GM12878 (cell line): ENCODE results near the gene MTA3. TPM values are rescaled to one million over a fixed set of nuclear protein-coding genes. Genes with fewer than 3 reads are reported as not detected.

Experiments used
- ATAC-seq: fragments of 200-7000 bp; cut with Tn5 transposase; 3 replicates; pipeline ENCODE4 v1.9.1; 2020; ENCODE audit warnings: mild to moderate bottlenecking, moderate library complexity
- BruUV-seq: library from RNA; stranded (reverse); fragments of 400-500 nt; replicated peaks from 2 replicates; lab custom pipeline; 2021; lab: Mats Ljungman, UMichigan
- CTCF ChIA-PET: fragments of 300-600 bp; sonication (Branson Sonifier 250); formaldehyde crosslinking; extraction: SDS; loops from one replicate; lab custom pipeline; 2021; ENCODE audit warnings: inconsistent platforms; lab: Yijun Ruan, JAX
- POLR2A ChIA-PET: fragments of 350-600 bp; formaldehyde crosslinking; extraction: SDS; loops from one replicate; lab custom pipeline; 2021; ENCODE audit warnings: inconsistent platforms; lab: Charles Lee
- RAD21 ChIA-PET: fragments of 300-600 bp; sonication (Branson Sonifier 250); formaldehyde crosslinking; loops from one replicate; lab custom pipeline; 2023; ENCODE audit warnings: antibody characterized with exemption; ENCODE audit not compliant: unreplicated experiment; lab: Charles Lee
- SMC1A ChIA-PET: fragments of 300-600 bp; sonication (Branson Sonifier 250); formaldehyde crosslinking; loops from one replicate; lab custom pipeline; 2023; ENCODE audit not compliant: unreplicated experiment, uncharacterized antibody; lab: Charles Lee
- DNase-seq: peaks from one replicate; pipeline ENCODE4 v3.0.0-alpha.2; 2011; ENCODE audit warnings: low read depth, low spot score
- FAIRE-seq: peaks from 3 replicates; lab custom pipeline; 2011; peaks lifted over from hg19 to GRCh38; lab: Jason Lieb, UNC
- H2AFZ ChIP-seq: 2 replicates; pipeline ENCODE4 v1.6.0; 2011; ENCODE audit warnings: low read depth, low read length, control low read depth; ENCODE audit not compliant: control insufficient read depth
- H3K27ac ChIP-seq: 2 replicates; pipeline ENCODE4 v1.5.1; 2011; ENCODE audit warnings: control low read depth; ENCODE audit not compliant: control insufficient read depth, insufficient read depth
- H3K27me3 ChIP-seq, 2 experiments: replicated peaks in 1 of 2; 2 replicates each; pipeline versions ENCODE4 v1.6.0 to v1.6.1; 2011; ENCODE audit warnings: low read length in 1 of 2; ENCODE audit not compliant: control insufficient read depth in 2 of 2, insufficient read depth in 2 of 2
- H3K36me3 ChIP-seq, 2 experiments: 2 replicates each; pipeline ENCODE4 v1.5.1; 2011; ENCODE audit warnings: low read length in 1 of 2; ENCODE audit not compliant: control insufficient read depth in 2 of 2, insufficient read depth in 2 of 2
- H3K4me1 ChIP-seq: 2 replicates; pipeline ENCODE4 v1.6.1; 2011; ENCODE audit warnings: mild to moderate bottlenecking, low read length, moderate library complexity, mixed read lengths; ENCODE audit not compliant: control insufficient read depth, insufficient read depth
- H3K4me2 ChIP-seq: 2 replicates; pipeline ENCODE4 v1.6.0; 2011; ENCODE audit warnings: control low read depth; ENCODE audit not compliant: control insufficient read depth, insufficient read depth
- H3K4me3 ChIP-seq: fragments of 200-600 bp; sonication (generic); 2 replicates; pipeline ENCODE4 v1.5.1; 2016
- H3K79me2 ChIP-seq: 2 replicates; pipeline ENCODE4 v1.6.0; 2011; ENCODE audit warnings: low read length; ENCODE audit not compliant: control insufficient read depth, insufficient read depth
- H3K9ac ChIP-seq: 2 replicates; pipeline ENCODE4 v1.8.0; 2011; ENCODE audit warnings: low read length, control low read depth, mixed read lengths; ENCODE audit not compliant: control insufficient read depth, insufficient read depth
- H3K9me3 ChIP-seq: replicated peaks from 3 replicates; pipeline ENCODE4 v1.5.1; 2011; ENCODE audit warnings: mild to moderate bottlenecking, low read length; ENCODE audit not compliant: control insufficient read depth, insufficient read depth
- H4K20me1 ChIP-seq: 2 replicates; pipeline ENCODE4 v1.6.0; 2011; ENCODE audit not compliant: control insufficient read depth, insufficient read depth
- KAT2A ChIP-seq: conservative IDR thresholded peaks from 2 replicates; pipeline ENCODE4 v1.6.1; 2011; ENCODE audit warnings: low read depth, low read length; ENCODE audit not compliant: control insufficient read depth
- NFXL1 ChIP-seq: fragments of 450-650 bp; IDR thresholded peaks from 2 replicates; pipeline ENCODE4 v1.6.1; 2017; ENCODE audit warnings: antibody characterized with exemption, mild to moderate bottlenecking, borderline replicate concordance
- NR2F1 ChIP-seq: fragments of 450-650 bp; conservative IDR thresholded peaks from 2 replicates; pipeline ENCODE4 v1.6.1; 2017; ENCODE audit warnings: mild to moderate bottlenecking
- NRF1 ChIP-seq: conservative IDR thresholded peaks from 2 replicates; pipeline ENCODE4 v1.6.1; 2011; ENCODE audit warnings: mild to moderate bottlenecking, low read depth, low read length, improper control_type of control experiment
- PAX5 ChIP-seq: IDR thresholded peaks from 2 replicates; pipeline ENCODE4 v1.6.1; 2011; ENCODE audit warnings: low read depth, low read length, borderline replicate concordance
- POLR2A ChIP-seq: IDR thresholded peaks from 2 replicates; pipeline ENCODE4 v1.6.1; 2011; ENCODE audit warnings: low read depth, mild to moderate bottlenecking, low read length
- POLR2AphosphoS2 ChIP-seq: IDR thresholded peaks from 2 replicates; pipeline ENCODE4 v1.6.1; 2011; ENCODE audit warnings: low read depth, mild to moderate bottlenecking, low read length, improper control_type of control experiment, moderate library complexity
- POLR2AphosphoS5 ChIP-seq: IDR thresholded peaks from 2 replicates; pipeline ENCODE4 v1.6.1; 2011; ENCODE audit warnings: mild to moderate bottlenecking, low read length, inconsistent platforms
- SP1 ChIP-seq: IDR thresholded peaks from one replicate; pipeline ENCODE4 v1.6.1; 2011; ENCODE audit warnings: low read depth, low read length
- SPI1 ChIP-seq: IDR thresholded peaks from 2 replicates; pipeline ENCODE4 v1.6.1; 2011; ENCODE audit warnings: low read depth, mild to moderate bottlenecking, low read length, moderate library complexity, borderline replicate concordance; ENCODE audit not compliant: insufficient read depth
- TARDBP ChIP-seq: IDR thresholded peaks from 2 replicates; pipeline ENCODE4 v1.6.1; 2016; ENCODE audit warnings: borderline replicate concordance
- TCF3 ChIP-seq: IDR thresholded peaks from 2 replicates; pipeline ENCODE4 v1.6.1; 2012; ENCODE audit warnings: low read depth, mild to moderate bottlenecking, low read length, borderline replicate concordance; ENCODE audit not compliant: insufficient read depth
- ZNF24 ChIP-seq: fragments of 450-650 bp; IDR thresholded peaks from 2 replicates; pipeline ENCODE4 v1.6.1; 2017; ENCODE audit warnings: antibody characterized with exemption, mild to moderate bottlenecking
- WGBS: methylation state at CpG from one replicate; pipeline ENCODE4 v1.1.6; 2016; ENCODE audit warnings: low lambda C conversion rate; ENCODE audit not compliant: insufficient replicate concordance, insufficient coverage; ENCODE audit errors: missing lambda C conversion rate; 5-methylcytosine and 5-hydroxymethylcytosine counted together
- in situ Hi-C: fragments of 300-500 bp; cut with MboI; formaldehyde crosslinking; loops from 9 replicates; pipeline ENCODE4 v1.14.3; 2018; ENCODE audit warnings: mixed read lengths
- intact Hi-C: fragments of 100-400 bp; cut with micrococcal nuclease; formaldehyde crosslinking; loops from one replicate; pipeline ENCODE4 v1.14.2; 2022; ENCODE audit not compliant: unreplicated experiment
- polyA plus RNA-seq, 11 experiments: library from polyadenylated mRNA; depleted of rRNA in 4 of 11; unstranded in 6 of 11; stranded (reverse) in 5 of 11; fragments of >200 nt; fragmentation: Nextera tagmentation in 4 of 11; fragmentation: Illumina TruSeq in 1 of 11; extraction: Ambion mirVana in 4 of 11; extraction: Trizol in 1 of 11; gene quantifications; 1 replicate in 1 of 11; 2 replicates in 10 of 11; pipeline versions ENCODE4 v1.2.1 to v1.2.3, GENCODE V29; 2011 to 2016; ENCODE audit warnings: inconsistent platforms in 2 of 11, missing spikeins in 2 of 11, low read depth in 1 of 11
- total RNA-seq, 4 experiments: library from RNA; depleted of rRNA in 3 of 4; stranded (reverse); fragments of >200 nt in 3 of 4; fragmentation: Illumina TruSeq in 1 of 4; extraction: Trizol in 1 of 4; gene quantifications; 2 replicates each; pipeline versions ENCODE4 v1.2.1 to v1.2.3, GENCODE V29; 2013 to 2021
- TF ChIP-seq, protein P1 (sequence below): fragments of 450-650 bp; IDR thresholded peaks from 2 replicates; pipeline ENCODE4 v1.6.1; 2016; ENCODE audit warnings: mild to moderate bottlenecking

The MTA3 gene
- total and polyA plus RNA-seq, 10 of the 15 experiments (the other 5 are each of a cell fraction or from before 2014, with no cell fraction given), result 17.6 to 45.5 (median 26.5) TPM

DNA sequence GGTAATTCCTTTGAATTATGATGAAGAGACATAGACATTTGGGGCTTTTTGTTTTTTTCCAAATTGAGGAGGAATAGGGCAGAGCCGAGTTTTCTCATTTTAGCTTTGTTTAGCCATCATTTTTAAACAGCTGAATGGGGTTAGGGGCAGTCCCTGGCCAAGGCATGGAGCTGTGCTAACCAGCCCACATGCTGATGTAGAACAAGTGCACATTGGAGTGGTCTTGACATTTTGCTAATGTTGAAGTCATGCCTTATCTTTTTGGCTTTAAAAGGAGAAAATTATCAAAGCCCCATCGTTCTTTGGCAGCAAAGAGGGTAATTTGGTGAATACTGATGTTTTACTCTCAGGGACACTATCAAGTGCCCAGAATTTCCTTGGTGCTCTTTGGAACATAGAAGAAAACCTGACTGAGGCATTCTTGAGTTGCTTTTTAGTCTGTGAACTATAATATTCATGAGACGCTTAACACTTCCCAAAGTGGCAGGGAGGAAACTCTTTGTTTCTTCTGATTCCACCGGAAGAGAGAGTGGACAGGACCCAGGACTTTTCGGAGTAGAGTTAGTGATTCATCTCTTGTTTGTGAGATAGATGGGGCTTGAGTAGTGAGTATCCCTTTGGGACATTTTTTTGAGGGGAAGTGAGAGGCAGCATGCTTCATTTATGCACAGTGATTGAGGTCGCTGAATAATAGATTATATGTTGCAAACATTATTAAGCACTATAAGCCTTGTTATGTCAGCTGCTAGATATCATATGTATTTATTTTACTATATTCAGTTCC, 45.0 kb downstream of the MTA3 start:
- POLR2A ChIA-PET, result no interaction called here
- H3K4me3 ChIP-seq, result no peak overlapping the region
- H3K36me3 ChIP-seq, result peaks cover 0 to 13% of the 10 kb centered on the region in 2 experiments; a peak in 3 of 4 replicates
- no peaks in the 10 kb centered on the region for H4K20me1 ChIP-seq
- H3K27ac ChIP-seq, result no peak overlapping the region
- RAD21 ChIA-PET, result interaction anchor here (0.8 to 2.1 kb wide), 3 partner anchors 11 to 116 kb away, joined by 3 to 4 read pairs (median 4); no protein-coding TSS in a partner anchor
- TF ChIP-seq NR2F1 (no peak), NFXL1 (no peak), SPI1 (peak; percentile 20; the same call in 1 of the 2 replicates)
- TF ChIP-seq, all 136 proteins: peak for 1
- Histone ChIP-seq H3K9me3 (no peaks in the 10 kb centered on the region), H3K79me2 (no peaks in the 10 kb centered on the region; the same call in 1 of the 2 replicates), H3K4me1 (no peaks in the 10 kb centered on the region), H3K27me3 (no peaks in the 10 kb centered on the region), H3K4me2 (no peak overlapping the region), H2AFZ (no peak overlapping the region), H3K9ac (no peak overlapping the region)
- in situ Hi-C loops, result no loop called here
- ATAC-seq (no peak; the same call in 2 of the 3 replicates), FAIRE-seq (no peak), DNase-seq (no peak)
- WGBS, result 60% methylated on average over 6 of the region's 6 CpGs
- ChIA-PET SMC1A (interaction anchor here (0.8 to 2.2 kb wide), 6 partner anchors 11 to 55 kb away, joined by 3 to 11 read pairs (median 5); no protein-coding TSS in a partner anchor), CTCF (interaction anchor here (0.7 to 2.1 kb wide), 4 partner anchors 12 to 50 kb away, joined by 3 to 9 read pairs (median 4); no protein-coding TSS in a partner anchor)
- intact Hi-C loops, result no loop called here
- BruUV-seq, result TSS peak; percentile 18

DNA sequence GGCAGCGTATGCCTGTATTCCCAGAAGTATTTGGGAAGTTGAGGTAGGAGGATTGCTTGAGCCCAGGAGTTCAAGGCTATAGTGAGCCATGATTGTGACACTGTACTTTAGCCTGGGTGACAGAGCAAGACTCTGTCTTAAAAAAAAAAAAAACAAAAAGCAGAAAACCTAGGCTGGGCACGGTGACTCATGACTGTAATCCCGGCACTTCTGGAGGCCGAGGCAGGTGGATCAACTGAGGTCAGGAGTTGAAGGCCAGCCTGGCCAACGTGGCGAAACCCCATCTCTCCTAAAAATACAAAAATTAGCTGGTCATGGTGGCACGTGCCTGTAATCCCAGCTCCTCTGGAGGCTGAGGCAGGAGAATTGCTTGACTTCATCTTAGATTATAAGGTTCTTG, 46.4 kb downstream of the MTA3 start:
- no peak for ATAC-seq
- BruUV-seq, result no TSS peak
- POLR2A ChIA-PET, result no interaction called here
- DNase-seq, result no peak
- SMC1A ChIA-PET, result no interaction called here
- Histone ChIP-seq H4K20me1 (no peaks in the 10 kb centered on the region), H3K36me3 (peaks cover 1 to 13% of the 10 kb centered on the region in 2 experiments; a peak in 3 of 4 replicates), H3K27ac (no peak overlapping the region), H3K9me3 (no peaks in the 10 kb centered on the region), H3K27me3 (no peaks in the 10 kb centered on the region), H3K79me2 (no peaks in the 10 kb centered on the region; the same call in 1 of the 2 replicates), H3K4me1 (no peaks in the 10 kb centered on the region), H3K4me2 (no peak overlapping the region), H3K9ac (no peak overlapping the region), H3K4me3 (no peak overlapping the region), H2AFZ (no peak overlapping the region)
- in situ Hi-C loops, result no loop called here
- CTCF ChIA-PET, result interaction anchor here (2.1 kb wide), 1 partner anchor 49 kb away, joined by 9 read pairs; no protein-coding TSS in a partner anchor
- RAD21 ChIA-PET, result interaction anchor here (2.1 kb wide), 1 partner anchor 15 kb away, joined by 4 read pairs; no protein-coding TSS in a partner anchor
- 93% methylated on average over 7 of the region's 7 CpGs for WGBS
- no peak for FAIRE-seq
- intact Hi-C loops, result no loop called here
- TF ChIP-seq PAX5 (no peak), NRF1 (no peak), TCF3 (no peak), SP1 (no peak), POLR2AphosphoS5 (no peak), KAT2A (no peak), POLR2AphosphoS2 (no peak), ZNF24 (no peak), TARDBP (no peak), POLR2A (no peak), SPI1 (no peak)
- TF ChIP-seq, protein P1, sequence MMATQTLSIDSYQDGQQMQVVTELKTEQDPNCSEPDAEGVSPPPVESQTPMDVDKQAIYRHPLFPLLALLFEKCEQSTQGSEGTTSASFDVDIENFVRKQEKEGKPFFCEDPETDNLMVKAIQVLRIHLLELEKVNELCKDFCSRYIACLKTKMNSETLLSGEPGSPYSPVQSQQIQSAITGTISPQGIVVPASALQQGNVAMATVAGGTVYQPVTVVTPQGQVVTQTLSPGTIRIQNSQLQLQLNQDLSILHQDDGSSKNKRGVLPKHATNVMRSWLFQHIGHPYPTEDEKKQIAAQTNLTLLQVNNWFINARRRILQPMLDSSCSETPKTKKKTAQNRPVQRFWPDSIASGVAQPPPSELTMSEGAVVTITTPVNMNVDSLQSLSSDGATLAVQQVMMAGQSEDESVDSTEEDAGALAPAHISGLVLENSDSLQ, result no peak
